Right renal cortex interstitium (tissue), 3 donors: ENCODE results near the gene SIGLECL1. TPM values are rescaled to one million over a fixed set of nuclear protein-coding genes. Genes with fewer than 3 reads are reported as not detected.
"Not testable (repeated sequence)": the region's sequence is repeated elsewhere in the genome, so short reads cannot be mapped to it uniquely, and the experiment has no call there.

Source experiments
- DNase-seq, 3 donors: peaks; one replicate each; pipeline ENCODE4 v3.0.0-alpha.2; 2013; ENCODE audit warnings: low read depth in 3 of 3, low spot score in 2 of 3
- polyA plus RNA-seq, 3 donors: library from polyadenylated mRNA; unstranded; fragments of 120-200 nt; gene quantifications; one replicate each; pipeline ENCODE4 v1.2.1, GENCODE V29; 2013; ENCODE audit not compliant: insufficient read length in 3 of 3

Gene SIGLECL1
- polyA plus RNA-seq, result not detected

DNA sequence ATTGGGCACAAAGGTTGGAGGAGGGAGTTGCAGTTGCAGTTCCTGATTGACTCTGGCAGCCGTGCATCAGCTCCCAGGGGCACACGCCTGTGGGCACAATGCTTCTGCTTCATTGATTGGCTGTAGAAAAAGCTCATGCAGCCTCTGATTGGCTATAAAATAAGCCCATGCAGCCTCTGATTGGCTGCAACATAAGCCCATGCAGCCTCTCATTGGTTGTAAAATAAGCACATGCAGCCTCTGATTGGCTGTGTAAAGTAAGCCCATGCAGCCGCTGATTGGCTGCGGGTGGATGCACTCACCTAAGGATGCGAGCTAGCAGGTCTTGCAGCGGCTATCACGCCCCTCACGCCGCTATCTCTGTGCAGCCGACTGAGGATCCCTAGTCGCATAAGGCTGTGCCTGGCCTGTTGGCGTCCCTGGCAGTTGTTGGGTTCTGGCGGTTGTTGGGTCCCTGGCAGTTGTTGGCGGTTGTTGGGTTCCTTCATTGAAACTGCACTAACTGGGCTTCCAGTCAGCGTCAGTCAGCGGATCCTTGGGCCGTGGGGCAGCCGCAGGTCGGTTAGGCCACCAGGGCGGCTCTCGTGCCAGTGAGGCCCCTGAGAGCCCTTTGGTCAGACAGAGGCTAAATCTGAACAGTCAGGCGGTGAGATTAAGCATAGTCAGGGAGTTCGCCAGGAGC, at the start of gene SIGLECL1:
Gene SIGLECL1, plus strand, starts transcription at position 295 of the 682 bp plus-strand sequence. CDS start 12,993 bp downstream, outside the sequence.
- DNase-seq, result no peak

GRCh38 chr19:51201712-51202111, 49.2 kb upstream of the SIGLECL1 start:
- DNase-seq, result no peak

DNA sequence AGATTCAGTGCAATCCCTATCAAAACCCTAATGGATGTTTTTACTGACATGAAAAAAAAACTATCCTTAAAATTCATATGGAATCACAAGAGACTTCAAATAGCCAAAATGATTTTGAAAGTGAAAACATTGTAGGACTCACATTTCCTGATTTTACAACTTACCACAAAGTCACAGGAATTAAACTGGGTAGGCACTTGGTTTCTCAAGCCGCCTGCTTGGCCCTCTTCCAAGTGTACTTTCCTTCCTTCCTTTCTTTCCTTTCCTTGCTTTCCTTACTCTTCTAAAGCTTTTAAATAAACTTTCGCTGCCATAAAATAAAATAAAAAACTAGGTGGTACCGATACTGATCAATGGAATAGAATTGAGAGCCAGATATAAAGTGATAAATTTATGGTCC, 47.0 kb upstream of the SIGLECL1 start:
- DNase-seq, result no peak

GRCh38 chr19:51204321-51204720, 46.6 kb upstream of the SIGLECL1 start:
- no peak for DNase-seq

GRCh38 chr19:51207747-51208146, 43.1 kb upstream of the SIGLECL1 start:
- no peak for DNase-seq

DNA sequence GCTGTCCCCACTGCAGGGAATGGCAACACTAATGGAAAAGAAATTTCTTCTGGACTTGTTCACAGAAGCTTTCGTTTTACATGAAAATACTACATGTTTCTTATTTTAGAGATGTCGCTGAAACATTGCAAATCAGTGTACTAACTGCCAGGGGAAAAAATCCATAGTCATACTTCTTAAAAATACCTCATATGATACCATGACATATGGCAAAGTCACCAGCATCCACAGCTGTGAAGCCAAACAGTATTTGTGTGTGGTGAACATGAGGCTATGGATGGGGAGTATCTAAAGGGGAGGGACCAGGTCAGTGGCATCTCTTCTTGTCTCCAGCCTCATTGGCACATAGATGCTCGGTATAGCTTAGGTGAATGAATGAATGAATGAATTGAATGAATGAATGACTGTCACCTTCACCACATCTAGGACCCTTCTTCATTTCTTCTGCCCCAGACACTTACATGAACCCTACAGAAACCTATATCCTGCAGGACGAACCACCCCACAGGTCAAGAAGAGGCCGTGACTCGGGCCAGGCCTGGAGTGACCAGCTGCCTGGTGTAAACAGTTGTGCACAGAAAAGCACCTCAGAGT, 40.6 kb upstream of the SIGLECL1 start:
- no peak for DNase-seq

- not testable (repeated sequence) for DNase-seq
Observed at GRCh38 chr19:51210874-51211361, 40.0 kb upstream of the SIGLECL1 start.

DNA sequence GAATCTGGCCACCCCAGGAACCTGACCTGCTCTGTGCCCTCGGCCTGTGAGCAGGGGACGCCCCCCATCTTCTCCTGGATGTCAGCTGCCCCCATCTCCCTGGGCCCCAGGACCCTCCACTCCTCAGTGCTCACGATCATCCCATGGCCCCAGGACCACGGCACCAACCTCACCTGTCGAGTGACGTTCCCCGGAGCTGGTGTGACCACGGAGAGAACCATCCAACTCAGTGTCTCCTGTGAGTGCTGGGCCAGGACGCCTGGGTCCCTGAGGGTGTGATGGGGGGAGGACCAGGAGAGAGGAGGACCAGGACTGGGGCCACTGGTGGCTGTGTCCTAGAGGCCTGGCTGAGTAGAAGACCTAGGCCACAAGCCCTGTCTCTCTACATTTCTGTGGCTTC, 39.0 kb upstream of the SIGLECL1 start:
- DNase-seq, result no peak

DNA sequence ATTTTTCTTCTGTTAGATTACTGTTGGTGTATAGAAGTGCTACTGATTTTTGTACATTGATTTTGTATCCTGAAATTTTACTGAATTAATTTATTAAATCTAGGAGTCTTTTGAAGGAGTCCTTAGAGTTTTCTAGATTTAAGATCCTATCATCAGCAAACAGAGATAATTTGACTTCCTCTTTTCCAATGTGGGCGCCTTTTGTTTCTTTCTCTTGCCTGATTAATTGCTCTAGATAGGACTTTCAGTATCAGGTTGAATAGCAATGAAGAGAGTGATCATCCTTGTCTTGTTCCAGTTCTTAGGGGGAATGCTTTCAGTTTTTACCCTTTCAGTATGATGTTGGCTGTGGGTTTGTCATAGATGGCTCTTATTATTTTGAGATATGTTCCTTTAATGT, 31.6 kb upstream of the SIGLECL1 start:
- DNase-seq, result no peak

- DNase-seq, result no peak
Observed at GRCh38 chr19:51219971-51220370, 30.9 kb upstream of the SIGLECL1 start.

DNA sequence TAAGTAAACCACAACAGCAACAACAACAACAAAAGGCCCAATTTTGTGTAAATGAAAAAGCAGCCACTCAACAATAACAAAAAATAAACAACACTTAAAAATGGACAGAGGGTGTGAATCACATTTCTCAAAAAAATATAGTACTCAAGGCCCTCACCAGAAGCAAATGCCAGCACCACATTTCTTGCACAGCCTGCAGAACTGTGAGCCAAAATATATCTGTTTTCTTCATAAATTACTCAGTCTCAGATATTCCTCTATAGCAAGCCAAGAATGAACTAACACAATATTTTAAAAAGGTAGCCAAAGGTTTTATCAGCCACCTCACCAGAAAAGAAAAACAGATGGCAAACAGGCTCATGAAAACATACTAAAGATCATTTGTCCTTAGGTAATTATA, 29.9 kb upstream of the SIGLECL1 start:
- no peak for DNase-seq

DNA sequence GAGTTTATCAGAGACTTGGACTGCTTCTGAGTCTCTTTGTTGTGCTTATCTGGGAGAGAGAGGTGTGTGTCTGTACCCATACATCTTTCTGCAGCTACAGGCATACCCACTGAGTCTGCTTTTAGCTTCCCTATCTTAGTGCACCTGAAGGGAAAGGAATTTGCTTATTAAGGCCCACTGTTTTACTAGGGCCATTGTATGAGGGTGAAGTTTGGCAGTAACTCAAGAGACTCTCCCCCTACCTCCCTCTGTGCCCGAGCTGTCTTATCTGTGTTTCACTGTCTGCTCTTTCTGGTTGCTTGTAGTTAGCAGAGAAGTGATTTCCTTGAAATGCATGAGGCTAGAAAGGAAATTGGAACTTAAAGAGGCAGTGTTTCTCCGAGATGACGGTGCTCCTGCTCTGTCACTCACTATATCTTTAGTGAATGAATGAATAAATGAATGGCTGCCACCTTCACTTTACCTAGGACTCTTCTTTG, 26.7 kb upstream of the SIGLECL1 start:
- no peak for DNase-seq

- not testable (repeated sequence) for DNase-seq
Observed at GRCh38 chr19:51224898-51225393, 25.9 kb upstream of the SIGLECL1 start, which contains the start of gene CD33. CD33 (plus strand) TSS chr19:51225080; CDS start chr19:51225119, 39 bp downstream.

GRCh38 chr19:51226067-51226466, 24.8 kb upstream of the SIGLECL1 start:
- DNase-seq, result no peak

DNA sequence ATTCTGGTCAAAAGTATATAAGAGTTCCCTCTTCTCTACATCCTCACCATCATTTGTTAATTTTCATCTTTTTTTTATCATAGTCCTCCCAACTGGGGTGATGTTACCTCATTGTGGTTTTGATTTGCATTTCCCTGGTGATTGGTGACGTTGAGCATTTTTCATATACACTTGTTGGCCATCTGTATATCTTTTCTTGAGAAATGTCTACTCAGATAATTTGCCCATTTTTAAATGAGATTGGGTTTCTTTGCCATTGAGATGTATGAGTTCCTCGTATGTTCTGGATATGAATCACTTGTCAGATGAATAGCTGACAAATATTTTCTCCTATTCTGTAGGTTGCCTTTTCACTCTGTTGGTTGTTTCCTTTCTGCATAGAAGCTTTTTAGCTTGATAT, 23.6 kb upstream of the SIGLECL1 start:
- no peak for DNase-seq

DNA sequence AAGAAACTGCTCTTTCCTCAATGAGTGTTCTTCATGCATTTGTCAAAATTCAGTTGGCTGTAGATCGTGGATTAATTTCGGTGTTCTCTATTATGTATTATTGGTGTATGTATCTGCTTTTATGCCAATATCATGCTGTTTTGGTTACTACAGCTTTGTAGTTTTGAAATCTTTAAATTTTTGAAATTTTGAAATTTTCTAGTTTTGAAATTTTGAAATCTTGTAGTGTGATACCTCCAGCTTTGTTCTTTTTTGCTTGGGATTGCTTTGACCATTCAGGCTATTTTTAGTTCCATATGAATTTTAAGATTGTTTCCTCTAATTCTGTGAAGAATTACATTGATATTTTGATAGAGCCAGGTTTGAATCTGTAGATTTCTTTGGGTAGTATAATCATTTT, 22.9 kb upstream of the SIGLECL1 start:
- DNase-seq, result no peak

DNA sequence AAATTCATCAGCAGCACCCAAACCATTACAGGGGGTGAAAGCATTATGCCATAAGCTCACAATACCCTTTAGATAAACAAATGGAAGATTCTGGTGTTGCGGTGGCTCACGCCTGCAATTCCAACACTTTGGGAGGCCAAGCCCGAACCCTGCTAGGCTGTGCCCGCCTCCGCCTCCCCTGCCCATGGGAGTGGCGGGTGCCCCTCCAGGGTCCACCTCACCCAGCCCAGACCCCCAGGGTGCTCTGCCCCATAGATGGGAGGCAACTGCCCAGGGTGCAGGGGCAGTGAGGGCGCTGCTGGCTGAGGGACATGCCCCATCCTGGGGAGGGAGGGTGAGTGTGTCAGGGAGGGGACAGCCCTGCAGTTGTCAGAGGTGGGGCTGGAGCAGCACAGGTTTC, 10.0 kb upstream of the SIGLECL1 start:
- no peak for DNase-seq

GRCh38 chr19:51242881-51243630, 7.8 kb upstream of the SIGLECL1 start:
- DNase-seq, result no peak

DNA sequence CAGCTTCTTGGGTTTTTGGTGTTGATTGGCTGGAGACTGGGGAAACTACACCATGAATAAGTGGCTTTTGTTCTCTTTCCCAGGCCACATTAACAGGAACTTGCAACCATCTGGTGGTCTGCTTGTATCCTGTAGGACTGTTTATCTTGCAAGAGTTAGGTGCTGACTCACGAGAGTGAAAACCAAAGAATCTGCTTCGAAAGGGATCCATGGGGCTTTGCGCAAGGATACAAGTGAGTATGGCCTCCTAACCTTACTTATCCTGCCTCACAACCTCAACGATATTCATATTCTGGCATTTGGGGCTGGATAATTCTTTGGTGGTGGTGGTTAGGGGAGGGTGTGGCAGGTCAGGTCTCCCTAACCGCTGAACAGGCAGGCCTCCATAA, 4.7 kb upstream of the SIGLECL1 start:
- no peak for DNase-seq

- DNase-seq, result no peak
Observed at GRCh38 chr19:51247972-51248590, 2.8 kb upstream of the SIGLECL1 start.

DNA sequence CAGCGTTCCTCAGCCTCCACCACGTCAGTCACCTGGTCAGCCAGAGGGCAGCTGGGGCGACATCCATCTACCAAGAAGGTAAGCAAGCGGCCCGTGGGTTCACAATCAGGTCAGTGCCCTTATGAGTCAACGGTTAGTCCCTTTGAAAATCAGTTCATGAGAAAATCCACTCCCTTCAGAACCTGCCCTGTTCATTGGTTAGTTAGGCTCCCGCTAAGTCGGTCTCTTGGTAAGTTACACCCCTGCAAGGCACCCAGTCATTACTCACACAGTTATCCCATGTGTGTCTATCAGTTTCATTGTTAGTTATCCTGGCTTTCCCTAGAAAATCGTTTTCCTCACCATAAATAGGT, 564 bp downstream of the SIGLECL1 start:
- no peak for DNase-seq
